Calu3 (cell line): ENCODE results near the gene LMAN2. TPM values are rescaled to one million over a fixed set of nuclear protein-coding genes. Genes with fewer than 3 reads are reported as not detected.

Source experiments
- BruUV-seq: library from RNA; stranded (reverse); fragments of 400-500 nt; replicated peaks from 2 replicates; lab custom pipeline; 2021; lab: Mats Ljungman, UMichigan
- CTCF ChIA-PET: fragments of 300-600 bp; sonication (Branson Sonifier 250); formaldehyde crosslinking; loops from one replicate; lab custom pipeline; 2022; ENCODE audit warnings: antibody characterized with exemption; lab: Charles Lee
- DNase-seq: peaks from one replicate; pipeline ENCODE4 v3.0.0; 2022
- H3K27ac Mint-ChIP-seq: one replicate; pipeline ENCODE4 v1.8.0; 2022; ENCODE audit warnings: mixed read lengths; ENCODE audit not compliant: unreplicated experiment
- H3K27me3 Mint-ChIP-seq: one replicate; pipeline ENCODE4 v1.8.0; 2022; ENCODE audit warnings: mixed read lengths; ENCODE audit not compliant: unreplicated experiment
- H3K36me3 Mint-ChIP-seq: one replicate; pipeline ENCODE4 v1.8.0; 2022; ENCODE audit warnings: mild to moderate bottlenecking, moderate library complexity, mixed read lengths; ENCODE audit not compliant: insufficient read depth, unreplicated experiment
- H3K4me1 Mint-ChIP-seq: one replicate; pipeline ENCODE4 v1.8.0; 2022; ENCODE audit warnings: mild to moderate bottlenecking, low read depth, mixed read lengths; ENCODE audit not compliant: unreplicated experiment
- H3K4me3 Mint-ChIP-seq: one replicate; pipeline ENCODE4 v1.8.0; 2022; ENCODE audit warnings: mild to moderate bottlenecking, low read depth, moderate library complexity, mixed read lengths; ENCODE audit not compliant: unreplicated experiment
- H3K9me3 Mint-ChIP-seq: one replicate; pipeline ENCODE4 v1.8.0; 2022; ENCODE audit warnings: low read depth, mixed read lengths; ENCODE audit not compliant: unreplicated experiment
- intact Hi-C: fragments of 100-400 bp; cut with micrococcal nuclease; formaldehyde crosslinking; loops from one replicate; pipeline ENCODE4 v1.10.0; 2022; ENCODE audit not compliant: unreplicated experiment
- total RNA-seq: library from RNA; stranded (reverse); gene quantifications from 2 replicates; pipeline ENCODE4 v1.2.3, GENCODE V29; 2022
- TF ChIP-seq, protein P1 (sequence below): fragments of 200-600 bp; IDR thresholded peaks from one replicate; pipeline ENCODE4 v1.8.0; 2022; ENCODE audit warnings: antibody characterized with exemption; ENCODE audit not compliant: unreplicated experiment

Gene LMAN2
- total RNA-seq, 1 experiment from 2014 or later: 278 TPM

DNA sequence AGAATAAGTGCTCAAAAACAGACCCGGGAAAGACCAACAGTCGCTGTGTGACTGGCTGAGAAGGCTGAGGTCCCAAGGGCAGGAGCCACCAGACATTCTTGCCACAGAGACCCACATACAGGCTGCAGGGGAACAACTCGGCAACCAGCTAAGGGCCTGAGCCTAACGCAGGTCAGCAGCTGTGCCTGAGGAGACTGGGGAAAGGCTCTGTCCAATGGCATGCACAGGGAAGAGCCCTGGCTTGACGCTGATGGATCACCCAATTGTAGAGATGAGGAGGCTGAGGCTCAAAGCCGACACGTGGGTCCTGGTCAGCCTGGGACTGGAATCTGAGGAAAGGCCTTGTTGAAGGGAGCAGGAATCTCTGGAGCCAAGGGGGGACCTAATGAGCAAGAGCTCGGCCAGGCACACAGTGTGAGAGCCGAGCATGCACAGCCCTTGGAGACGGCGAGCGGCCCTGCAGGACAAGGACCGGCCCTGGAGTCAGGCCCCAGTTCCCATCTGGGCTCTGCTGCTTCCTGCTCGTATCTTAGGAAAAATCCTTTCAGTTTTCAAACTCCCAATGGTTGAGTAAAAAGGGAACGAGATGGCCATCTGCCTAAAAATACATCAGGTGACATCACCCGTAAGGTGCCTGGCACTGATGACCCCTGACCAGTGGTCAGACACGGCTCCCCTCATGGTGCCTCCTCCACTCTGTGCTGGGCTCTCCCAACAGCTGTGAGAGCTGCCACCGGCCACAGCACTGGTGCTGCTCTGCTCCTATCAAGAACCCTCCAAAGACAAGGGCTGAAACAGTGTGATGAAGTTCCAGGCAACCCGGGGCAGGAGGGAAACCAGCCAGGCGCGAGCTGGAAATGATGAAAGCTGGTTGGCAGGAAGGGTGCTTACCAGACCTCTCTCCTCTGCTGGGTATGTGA, 16.4 kb downstream of the LMAN2 start:
- Mint-ChIP-seq H3K27ac (no peak overlapping the region), H3K27me3 (no peaks in the 10 kb centered on the region), H3K4me1 (peaks cover 28% of the 10 kb centered on the region), H3K4me3 (no peak overlapping the region), H3K9me3 (no peaks in the 10 kb centered on the region), H3K36me3 (peaks cover 83% of the 10 kb centered on the region)
- BruUV-seq: no TSS peak
- intact Hi-C loops: no loop called here
- CTCF ChIA-PET: no interaction called here
- no peak for DNase-seq
- TF ChIP-seq, protein P1, sequence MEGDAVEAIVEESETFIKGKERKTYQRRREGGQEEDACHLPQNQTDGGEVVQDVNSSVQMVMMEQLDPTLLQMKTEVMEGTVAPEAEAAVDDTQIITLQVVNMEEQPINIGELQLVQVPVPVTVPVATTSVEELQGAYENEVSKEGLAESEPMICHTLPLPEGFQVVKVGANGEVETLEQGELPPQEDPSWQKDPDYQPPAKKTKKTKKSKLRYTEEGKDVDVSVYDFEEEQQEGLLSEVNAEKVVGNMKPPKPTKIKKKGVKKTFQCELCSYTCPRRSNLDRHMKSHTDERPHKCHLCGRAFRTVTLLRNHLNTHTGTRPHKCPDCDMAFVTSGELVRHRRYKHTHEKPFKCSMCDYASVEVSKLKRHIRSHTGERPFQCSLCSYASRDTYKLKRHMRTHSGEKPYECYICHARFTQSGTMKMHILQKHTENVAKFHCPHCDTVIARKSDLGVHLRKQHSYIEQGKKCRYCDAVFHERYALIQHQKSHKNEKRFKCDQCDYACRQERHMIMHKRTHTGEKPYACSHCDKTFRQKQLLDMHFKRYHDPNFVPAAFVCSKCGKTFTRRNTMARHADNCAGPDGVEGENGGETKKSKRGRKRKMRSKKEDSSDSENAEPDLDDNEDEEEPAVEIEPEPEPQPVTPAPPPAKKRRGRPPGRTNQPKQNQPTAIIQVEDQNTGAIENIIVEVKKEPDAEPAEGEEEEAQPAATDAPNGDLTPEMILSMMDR: no peak

DNA sequence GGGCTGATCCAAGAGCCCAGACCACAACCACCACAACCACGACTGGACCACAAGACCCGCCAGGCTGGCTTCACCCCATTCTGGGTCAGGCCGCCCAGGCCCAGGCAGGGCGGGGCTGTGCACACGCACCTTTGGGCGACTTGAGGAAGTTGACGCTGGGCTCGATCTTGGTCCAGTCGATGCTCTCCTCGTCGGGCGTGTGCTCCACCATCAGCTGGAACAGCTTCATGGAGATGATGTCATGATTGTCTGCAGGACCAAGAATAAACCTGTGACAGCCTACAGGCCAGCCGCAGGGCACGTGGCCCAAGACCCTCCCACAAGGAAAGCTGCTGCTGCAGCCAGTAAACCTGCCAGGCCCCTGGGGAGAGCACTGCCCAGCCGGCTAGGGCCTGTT, 17.3 kb downstream of the LMAN2 start:
- no peak for DNase-seq
- Mint-ChIP-seq H3K36me3 (peaks cover 81% of the 10 kb centered on the region), H3K27ac (no peak overlapping the region), H3K9me3 (no peaks in the 10 kb centered on the region), H3K4me3 (no peak overlapping the region), H3K4me1 (peaks cover 19% of the 10 kb centered on the region), H3K27me3 (no peaks in the 10 kb centered on the region)
- TF ChIP-seq, protein P1: no peak
- BruUV-seq: no TSS peak
- CTCF ChIA-PET: no interaction called here
- intact Hi-C loops: no loop called here

DNA sequence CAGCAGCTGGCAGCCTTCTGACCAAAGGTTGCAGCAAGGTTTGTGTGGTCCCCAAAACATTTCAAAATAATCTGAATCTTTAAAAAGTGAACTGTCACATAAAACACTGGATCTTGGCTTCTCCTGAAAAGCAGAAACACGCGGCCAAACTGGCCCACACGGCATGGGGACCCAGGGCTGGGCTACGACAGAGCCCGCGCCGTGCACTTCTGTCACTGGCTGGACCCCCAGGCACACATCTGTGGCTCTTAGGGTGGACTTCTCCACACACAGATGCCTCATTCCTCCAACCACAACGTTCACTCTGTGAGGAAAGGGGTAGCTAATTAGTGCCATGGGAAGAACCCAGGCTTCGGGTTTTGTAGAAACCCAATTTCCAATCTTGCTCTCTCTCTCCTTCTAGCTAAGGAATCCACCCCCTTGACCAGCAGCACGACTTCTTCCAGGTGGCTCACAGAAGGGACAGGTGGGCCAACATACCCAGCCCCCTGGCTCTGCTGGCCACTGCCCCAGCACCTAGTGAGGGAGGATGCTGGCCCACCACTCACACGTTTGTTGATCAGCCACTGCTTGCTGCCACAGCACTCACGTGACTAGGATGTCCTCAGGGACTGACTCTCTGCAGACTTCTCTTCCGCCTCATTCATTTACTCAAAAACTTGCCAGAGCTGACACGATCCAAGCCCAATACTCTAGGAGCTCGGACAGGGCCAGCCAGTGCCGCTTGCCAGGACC, 17.9 kb downstream of the LMAN2 start:
- Mint-ChIP-seq H3K27ac (no peak overlapping the region), H3K4me1 (peaks cover 15% of the 10 kb centered on the region), H3K4me3 (no peak overlapping the region), H3K36me3 (peaks cover 81% of the 10 kb centered on the region), H3K27me3 (no peaks in the 10 kb centered on the region), H3K9me3 (no peaks in the 10 kb centered on the region)
- TF ChIP-seq, protein P1: no peak
- no TSS peak for BruUV-seq
- DNase-seq: no peak
- CTCF ChIA-PET: no interaction called here
- intact Hi-C loops: no loop called here

DNA sequence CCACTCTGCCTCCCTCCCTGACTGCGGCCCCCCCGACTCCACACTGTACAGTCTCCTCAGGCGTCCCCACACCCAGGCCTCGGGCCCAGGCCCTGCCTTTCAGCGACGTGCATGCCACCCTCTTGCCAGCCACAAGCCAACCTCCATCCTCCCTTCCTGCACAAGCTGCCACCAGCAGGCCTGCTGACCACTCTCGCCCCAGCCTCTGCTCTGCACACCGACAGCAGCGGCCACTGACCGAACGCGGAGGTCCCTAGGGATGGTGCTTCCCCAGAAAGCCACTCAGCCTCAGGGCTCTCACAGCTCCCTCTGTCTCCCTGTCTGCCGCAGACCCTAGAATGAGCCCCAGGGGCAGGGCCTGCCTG, 18.6 kb downstream of the LMAN2 start:
- TF ChIP-seq, protein P1: no peak
- H3K4me3 Mint-ChIP-seq: no peak overlapping the region
- peaks cover 22% of the 10 kb centered on the region for H3K4me1 Mint-ChIP-seq
- intact Hi-C loops: no loop called here
- no peaks in the 10 kb centered on the region for H3K9me3 Mint-ChIP-seq
- CTCF ChIA-PET: no interaction called here
- no TSS peak for BruUV-seq
- DNase-seq: no peak
- no peaks in the 10 kb centered on the region for H3K27me3 Mint-ChIP-seq
- peaks cover 87% of the 10 kb centered on the region for H3K36me3 Mint-ChIP-seq
- H3K27ac Mint-ChIP-seq: no peak overlapping the region
